22Rv1 (cell line): Measurements from ENCODE around the gene ZGRF1.
"Not testable (repeated sequence)": the region's sequence is repeated elsewhere in the genome, so short reads cannot be mapped to it uniquely, and the experiment has no call there.

ENCODE experiments used
- H3K27ac ChIP-seq: fragments of 450-650 bp; 2 replicates; pipeline ENCODE4 v1.5.1; 2017
- CTCF ChIP-seq: fragments of 450-650 bp; IDR thresholded peaks from 2 replicates; pipeline ENCODE4 v1.5.1; 2017; ENCODE audit warnings: mild to moderate bottlenecking
- ZFX ChIP-seq: fragments of 450-650 bp; IDR thresholded peaks from 2 replicates; pipeline ENCODE4 v1.6.1; 2017; ENCODE audit warnings: antibody characterized with exemption, borderline replicate concordance

The ZGRF1 gene

GRCh38 chr4:112637552-112637866 is 800 bp upstream of the ZGRF1 start:
- peak overlapping the region; percentile 88 for H3K27ac ChIP-seq
- no peak for TF ChIP-seq ZFX
- peak; percentile 46 for TF ChIP-seq CTCF

GRCh38 chr4:112633477-112634235 is 3.1 kb downstream of the ZGRF1 start:
- H3K27ac ChIP-seq: no peak overlapping the region
- no peak for TF ChIP-seq ZFX
- peak; percentile 66 for TF ChIP-seq CTCF

GRCh38 chr4:112626228-112626627 is 10.5 kb downstream of the ZGRF1 start:
- H3K27ac ChIP-seq: no peak overlapping the region
- TF ChIP-seq CTCF (no peak), ZFX (no peak)

- no peak overlapping the region for H3K27ac ChIP-seq
- TF ChIP-seq CTCF (no peak), ZFX (no peak)
These were observed 19.7 kb downstream of the ZGRF1 start for GRCh38 chr4:112616984-112617383.

- H3K27ac ChIP-seq: not testable (repeated sequence)
These were observed 23.9 kb downstream of the ZGRF1 start for GRCh38 chr4:112612814-112613213.

GRCh38 chr4:112604589-112604988 is 32.1 kb downstream of the ZGRF1 start:
- TF ChIP-seq CTCF (peak; percentile 82), ZFX (no peak)

GRCh38 chr4:112594993-112595392 is 41.7 kb downstream of the ZGRF1 start:
- H3K27ac ChIP-seq: no peak overlapping the region
- no peak for TF ChIP-seq ZFX
- TF ChIP-seq CTCF: no peak

More at GRCh38 chr4:112604589-112604988, 32.1 kb downstream of the ZGRF1 start:
- no peak overlapping the region for H3K27ac ChIP-seq
